HFFc6 (cell line): Measurements from ENCODE around the gene FBLIM1. TPM values are rescaled to one million over a fixed set of nuclear protein-coding genes. Genes with fewer than 3 reads are reported as not detected.

ENCODE experiments used
- DNase-seq: peaks from one replicate; pipeline ENCODE4 v3.0.0-alpha.2; 2018
- H3K27ac Mint-ChIP-seq: 2 replicates; pipeline ENCODE4 v1.8.0; 2020; ENCODE audit warnings: mild to moderate bottlenecking, mixed read lengths
- H3K27me3 Mint-ChIP-seq: 2 replicates; pipeline ENCODE4 v1.8.0; 2021; ENCODE audit warnings: mild to moderate bottlenecking, moderate library complexity, mixed read lengths; ENCODE audit not compliant: insufficient read depth
- H3K36me3 Mint-ChIP-seq: 2 replicates; pipeline ENCODE4 v1.8.0; 2021; ENCODE audit warnings: low read depth, mixed read lengths
- H3K4me1 Mint-ChIP-seq: 2 replicates; pipeline ENCODE4 v1.8.0; 2020; ENCODE audit warnings: low read depth, mixed read lengths
- H3K4me3 Mint-ChIP-seq: 2 replicates; pipeline ENCODE4 v1.8.0; 2020; ENCODE audit warnings: mild to moderate bottlenecking, moderate library complexity, mixed read lengths
- H3K9me3 Mint-ChIP-seq: 2 replicates; pipeline ENCODE4 v1.8.0; 2020; ENCODE audit warnings: mild to moderate bottlenecking, mixed read lengths
- total RNA-seq, 6 experiments: library from RNA; stranded (reverse); fragmentation: NEBNext Ultra II Directional; extraction: Animal tissue kit (Norgen Biotek cat#: 25700); gene quantifications; 2 replicates in 1 of 6; 3 replicates in 5 of 6; pipeline ENCODE4 v1.2.3, GENCODE V29; 2021
- TF ChIP-seq, protein P1 (sequence below): fragments of 200-600 bp; sonication (generic); IDR thresholded peaks from 2 replicates; pipeline ENCODE4 v1.5.0; 2021; ENCODE audit warnings: antibody characterized with exemption, mild to moderate bottlenecking

FBLIM1 gene
- total RNA-seq, 6 experiments from 2014 or later, result 98.4 to 127 (median 110) TPM

DNA sequence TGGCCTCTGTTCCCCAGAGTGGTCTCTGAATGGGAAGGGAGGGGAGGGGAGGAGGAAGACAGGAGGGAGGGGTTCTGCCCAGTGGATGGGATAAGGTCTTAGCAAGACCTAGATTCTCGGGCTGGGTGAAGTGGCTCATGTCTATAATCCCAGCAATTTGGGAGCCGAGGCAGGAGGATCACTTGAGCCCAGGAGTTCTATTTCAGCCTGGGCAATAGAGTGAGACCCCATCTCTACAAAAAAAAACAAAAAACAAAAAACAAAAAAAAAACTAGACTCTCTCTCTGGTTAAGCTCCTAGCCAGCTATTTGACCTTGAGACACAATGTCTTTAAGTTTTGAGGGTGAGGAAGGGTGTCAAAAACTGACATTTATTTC lies 37.5 kb downstream of the FBLIM1 start:
- TF ChIP-seq, protein P1, sequence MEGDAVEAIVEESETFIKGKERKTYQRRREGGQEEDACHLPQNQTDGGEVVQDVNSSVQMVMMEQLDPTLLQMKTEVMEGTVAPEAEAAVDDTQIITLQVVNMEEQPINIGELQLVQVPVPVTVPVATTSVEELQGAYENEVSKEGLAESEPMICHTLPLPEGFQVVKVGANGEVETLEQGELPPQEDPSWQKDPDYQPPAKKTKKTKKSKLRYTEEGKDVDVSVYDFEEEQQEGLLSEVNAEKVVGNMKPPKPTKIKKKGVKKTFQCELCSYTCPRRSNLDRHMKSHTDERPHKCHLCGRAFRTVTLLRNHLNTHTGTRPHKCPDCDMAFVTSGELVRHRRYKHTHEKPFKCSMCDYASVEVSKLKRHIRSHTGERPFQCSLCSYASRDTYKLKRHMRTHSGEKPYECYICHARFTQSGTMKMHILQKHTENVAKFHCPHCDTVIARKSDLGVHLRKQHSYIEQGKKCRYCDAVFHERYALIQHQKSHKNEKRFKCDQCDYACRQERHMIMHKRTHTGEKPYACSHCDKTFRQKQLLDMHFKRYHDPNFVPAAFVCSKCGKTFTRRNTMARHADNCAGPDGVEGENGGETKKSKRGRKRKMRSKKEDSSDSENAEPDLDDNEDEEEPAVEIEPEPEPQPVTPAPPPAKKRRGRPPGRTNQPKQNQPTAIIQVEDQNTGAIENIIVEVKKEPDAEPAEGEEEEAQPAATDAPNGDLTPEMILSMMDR, result no peak
- H3K36me3 Mint-ChIP-seq, result no peaks in the 10 kb centered on the region
- H3K4me3 Mint-ChIP-seq, result peak overlapping the region; percentile 56
- H3K9me3 Mint-ChIP-seq, result no peaks in the 10 kb centered on the region
- H3K4me1 Mint-ChIP-seq, result peaks cover 85% of the 10 kb centered on the region
- no peak for DNase-seq
- peaks cover 4% of the 10 kb centered on the region for H3K27me3 Mint-ChIP-seq
- peak overlapping the region; percentile 89 for H3K27ac Mint-ChIP-seq

DNA sequence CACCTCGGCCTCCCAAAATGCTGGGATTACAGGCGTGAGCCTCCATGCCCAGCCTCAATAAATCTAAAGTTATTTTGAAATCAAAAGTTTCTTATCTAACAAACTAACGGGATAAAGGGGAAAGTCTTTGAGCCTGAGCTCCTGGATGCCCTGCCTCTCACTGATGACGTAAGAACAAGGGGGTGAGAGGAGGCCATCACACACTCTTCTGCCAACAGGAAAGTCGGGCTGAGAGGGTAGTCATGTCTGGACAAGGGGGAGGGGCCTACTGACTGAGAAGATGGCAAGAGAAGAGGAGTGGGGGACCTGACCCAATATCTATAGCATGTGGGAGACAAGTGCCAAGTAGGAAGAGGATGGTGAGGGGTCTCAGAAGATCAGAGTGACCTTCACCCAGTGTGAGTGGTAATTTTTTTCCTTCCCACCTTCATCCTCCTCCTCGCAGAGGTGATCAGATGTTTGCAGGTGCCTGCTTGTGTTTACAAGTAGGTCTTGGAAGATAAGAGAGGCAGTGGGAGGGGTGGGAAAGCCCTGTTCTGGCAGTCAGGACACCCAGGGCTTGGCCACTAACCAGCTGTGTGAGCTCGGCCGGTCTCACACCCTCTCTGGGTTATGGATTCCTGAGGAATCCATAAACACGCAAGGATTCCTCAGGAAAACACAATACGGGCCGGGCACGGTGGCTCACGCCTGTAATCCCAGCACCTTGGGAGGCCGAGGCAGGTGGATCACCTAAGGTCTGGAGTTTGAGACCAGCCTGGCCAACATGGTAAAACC lies 39.2 kb downstream of the FBLIM1 start:
- no peaks in the 10 kb centered on the region for H3K36me3 Mint-ChIP-seq
- peak overlapping the region; percentile 83 for H3K27ac Mint-ChIP-seq
- peak overlapping the region; percentile 40 for H3K4me3 Mint-ChIP-seq
- peaks cover 92% of the 10 kb centered on the region for H3K4me1 Mint-ChIP-seq
- H3K27me3 Mint-ChIP-seq, result peaks cover 4% of the 10 kb centered on the region
- no peak for DNase-seq
- TF ChIP-seq, protein P1, result no peak
- H3K9me3 Mint-ChIP-seq, result no peaks in the 10 kb centered on the region

DNA sequence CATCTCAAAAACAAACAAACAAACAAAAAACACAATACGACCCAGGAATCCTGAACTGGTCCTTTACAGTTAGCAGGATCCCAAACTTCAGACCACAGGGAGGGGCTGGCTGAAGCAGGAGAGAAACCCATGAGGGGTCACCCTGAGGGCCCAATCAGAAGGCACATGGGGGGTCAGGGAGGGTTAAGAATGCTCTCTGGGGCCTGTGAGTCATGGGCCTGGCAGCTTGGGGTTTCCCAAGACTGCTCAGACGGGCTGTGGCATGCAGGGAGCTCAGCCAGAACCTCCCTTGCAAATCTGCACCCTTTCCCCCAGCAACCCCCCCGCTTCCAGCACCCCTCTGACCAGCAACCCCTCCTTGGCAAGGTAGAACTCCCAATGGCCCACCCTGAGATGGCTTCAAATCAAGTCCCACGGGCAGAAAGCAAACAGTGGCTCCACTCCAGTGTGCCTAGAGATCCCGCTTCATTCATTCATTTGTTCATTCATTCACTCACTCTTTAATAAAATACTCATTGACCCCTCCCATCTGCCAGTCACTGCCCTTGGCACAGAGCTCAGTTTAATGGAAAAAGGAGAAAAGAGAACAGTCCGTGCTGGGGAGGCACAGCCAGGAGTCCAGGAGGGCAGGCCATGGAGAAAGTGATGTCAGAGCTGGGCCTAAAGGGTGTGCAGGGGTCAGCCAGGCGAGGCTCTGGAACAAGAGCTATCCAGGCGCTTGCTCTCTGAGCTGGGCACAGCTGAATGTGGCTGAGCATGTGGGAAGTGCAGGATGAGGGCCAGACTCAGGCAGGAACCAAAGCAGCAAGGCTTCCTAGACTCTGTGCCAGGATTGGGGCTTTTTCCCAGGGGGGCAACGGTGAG lies 40.6 kb downstream of the FBLIM1 start:
- H3K9me3 Mint-ChIP-seq, result no peaks in the 10 kb centered on the region
- DNase-seq, result peak; percentile 90
- peak overlapping the region; percentile 94 for H3K27ac Mint-ChIP-seq
- H3K36me3 Mint-ChIP-seq, result no peaks in the 10 kb centered on the region
- peaks cover 4% of the 10 kb centered on the region for H3K27me3 Mint-ChIP-seq
- peak overlapping the region; percentile 76 for H3K4me3 Mint-ChIP-seq
- TF ChIP-seq, protein P1, result no peak
- peaks cover 92% of the 10 kb centered on the region for H3K4me1 Mint-ChIP-seq

- Mint-ChIP-seq H3K4me3 (peak overlapping the region; percentile 76), H3K9me3 (no peaks in the 10 kb centered on the region), H3K36me3 (no peaks in the 10 kb centered on the region), H3K4me1 (peaks cover 84% of the 10 kb centered on the region), H3K27ac (peak overlapping the region; percentile 94), H3K27me3 (peaks cover 3% of the 10 kb centered on the region)
- TF ChIP-seq, protein P1, result no peak
- DNase-seq, result peak; percentile 84
Observed at GRCh38 chr1:15799928-15800835, 41.6 kb downstream of the FBLIM1 start.
